H1 (cell line): ENCODE measurements around the gene FMOD. TPM values are rescaled to one million over a fixed set of nuclear protein-coding genes. Genes with fewer than 3 reads are reported as not detected.

Experiments used
- ASH2L ChIP-seq: fragments of 200-600, 300-600 bp; sonication (generic); IDR thresholded peaks from one replicate; pipeline ENCODE4 v1.7.1; 2017; ENCODE audit warnings: low read length
- BRCA1 ChIP-seq: IDR thresholded peaks from 2 replicates; pipeline ENCODE4 v1.6.1; 2012; ENCODE audit warnings: low read depth, low read length, improper control_type of control experiment
- KDM4A ChIP-seq: IDR thresholded peaks from one replicate; pipeline ENCODE4 v1.7.1; 2012; ENCODE audit warnings: low read depth, mild to moderate bottlenecking, moderate library complexity, low read length, inconsistent platforms; ENCODE audit not compliant: severe bottlenecking
- PHF8 ChIP-seq: fragments of 200-600 bp; sonication (generic); conservative IDR thresholded peaks from 2 replicates; pipeline ENCODE4 v1.7.1; 2012; ENCODE audit warnings: low read depth, mild to moderate bottlenecking, inconsistent platforms, low read length, moderate library complexity
- POLR2AphosphoS5 ChIP-seq: IDR thresholded peaks from 2 replicates; pipeline ENCODE4 v1.6.1; 2011; ENCODE audit warnings: low read depth, low read length
- RAD21 ChIP-seq, 2 experiments: IDR thresholded peaks in 1 of 2; conservative IDR thresholded peaks in 1 of 2; 2 replicates each; pipeline ENCODE4 v1.6.1; 2011; ENCODE audit warnings: low read depth in 2 of 2, low read length in 2 of 2, improper control_type of control experiment in 1 of 2, inconsistent platforms in 1 of 2, mild to moderate bottlenecking in 1 of 2, moderate library complexity in 1 of 2
- TAF1 ChIP-seq: IDR thresholded peaks from 2 replicates; pipeline ENCODE4 v1.6.1; 2011; ENCODE audit warnings: mild to moderate bottlenecking, low read depth, low read length
- polyA plus RNA-seq, 7 experiments: library from polyadenylated mRNA; depleted of rRNA in 3 of 7; stranded (reverse) in 5 of 7; unstranded in 2 of 7; fragments of >200 nt in 5 of 7; fragments of 200-250 nt in 2 of 7; gene quantifications; 1 replicate in 5 of 7; 2 replicates in 1 of 7; 4 replicates in 1 of 7; pipeline versions ENCODE4 v1.2.1 to v1.2.3, GENCODE V29; 2011 to 2013; ENCODE audit warnings: missing spikeins in 2 of 7, mixed read lengths in 2 of 7
- total RNA-seq: library from RNA; stranded (reverse); fragmentation: NEBNext Ultra II Directional; extraction: Animal tissue kit (Norgen Biotek cat#: 25700); gene quantifications from 2 replicates; pipeline ENCODE4 v1.2.1, GENCODE V29; 2021

Gene FMOD
- total and polyA plus RNA-seq, 2 of the 8 experiments (the other 6 are each of a cell fraction or from before 2014, with no cell fraction given): 0.17 to 0.32 TPM

GRCh38 chr1:203326830-203327683 is 23.9 kb downstream of the FMOD start (continued):
- TF ChIP-seq POLR2AphosphoS5 (0 out of 2 replicates have a peak, but pooled peaks have one; percentile 40), TAF1 (peak; percentile 37; the same call in 1 of the 2 replicates), RAD21 (IDR thresholded peaks at IDR 0.05 in 1 of 2, conservative IDR thresholded peaks at IDR 0.05 in 1 of 2; ENCODE audit: low read depth in 2 of 2, low read length in 2 of 2) (0 out of 4 replicates have a peak, but pooled peaks of 1 of the 2 experiments have one; percentile 5), KDM4A (no peak), PHF8 (0 out of 2 replicates have a peak, but pooled peaks have one; percentile 2), BRCA1 (no peak), ASH2L (no peak)
